Immature natural killer cell (primary cell): ENCODE data around the gene SETD6. TPM values are rescaled to one million over a fixed set of nuclear protein-coding genes. Genes with fewer than 3 reads are reported as not detected.
"Not testable (repeated sequence)": the region's sequence is repeated elsewhere in the genome, so short reads cannot be mapped to it uniquely, and the experiment has no call there.

Experiments
- DNase-seq, 3 donors: peaks; one replicate each; pipeline ENCODE4 v3.0.0; 2022; ENCODE audit warnings: mixed read lengths in 1 of 3
- H3K27ac Mint-ChIP-seq, 6 donors: one replicate each; pipeline ENCODE4 v1.8.0; 2020; ENCODE audit warnings: mixed read lengths in 6 of 6, mild to moderate bottlenecking in 5 of 6, inconsistent platforms in 4 of 6, moderate library complexity in 3 of 6
- H3K27me3 Mint-ChIP-seq, 3 donors: one replicate each; pipeline ENCODE4 v1.8.0; 2020 to 2021; ENCODE audit warnings: low read depth in 3 of 3, mild to moderate bottlenecking in 3 of 3, mixed read lengths in 3 of 3, moderate library complexity in 3 of 3, inconsistent platforms in 1 of 3
- H3K36me3 Mint-ChIP-seq, 3 donors: one replicate each; pipeline ENCODE4 v1.8.0; 2020; ENCODE audit warnings: mixed read lengths in 3 of 3, inconsistent platforms in 2 of 3, mild to moderate bottlenecking in 2 of 3
- H3K4me1 Mint-ChIP-seq, 2 donors: one replicate each; pipeline ENCODE4 v1.8.0; 2020; ENCODE audit warnings: inconsistent platforms in 2 of 2, mild to moderate bottlenecking in 2 of 2, mixed read lengths in 2 of 2, moderate library complexity in 1 of 2
- H3K4me3 Mint-ChIP-seq, 5 donors: one replicate each; pipeline ENCODE4 v1.8.0; 2020; ENCODE audit warnings: mild to moderate bottlenecking in 5 of 5, mixed read lengths in 5 of 5, inconsistent platforms in 3 of 5, moderate library complexity in 3 of 5
- H3K9me3 Mint-ChIP-seq, 6 donors: one replicate each; pipeline ENCODE4 v1.8.0; 2020; ENCODE audit warnings: mild to moderate bottlenecking in 6 of 6, mixed read lengths in 6 of 6, inconsistent platforms in 4 of 6, moderate library complexity in 3 of 6
- polyA plus RNA-seq, 3 donors: library from polyadenylated mRNA; unstranded; fragments of 300-500 nt; fragmentation: Illumina TruSeq; gene quantifications; one replicate each; pipeline ENCODE4 v1.2.3, GENCODE V29; 2021

SETD6 gene
- polyA plus RNA-seq, 3 donors from 2014 or later = 4.5 to 11.9 (median 5.9) TPM

- H3K4me1 Mint-ChIP-seq = no peaks in the 10 kb centered on the region
- H3K9me3 Mint-ChIP-seq = no peaks in the 10 kb centered on the region
- peaks cover 0 to 6% (median 0%) of the 10 kb centered on the region in 3 donors for H3K27me3 Mint-ChIP-seq
- no peaks in the 10 kb centered on the region for H3K36me3 Mint-ChIP-seq
- DNase-seq = no peak
- no peak overlapping the region for H3K4me3 Mint-ChIP-seq
- H3K27ac Mint-ChIP-seq = no peak overlapping the region
Observed at GRCh38 chr16:58485184-58485887, 30.0 kb upstream of the SETD6 start.

- peak; percentile 67 to 72 (median 70) for DNase-seq
- no peaks in the 10 kb centered on the region for H3K9me3 Mint-ChIP-seq
- no peaks in the 10 kb centered on the region for H3K36me3 Mint-ChIP-seq
- H3K27me3 Mint-ChIP-seq = peaks cover 1 to 6% (median 2%) of the 10 kb centered on the region in 3 donors
- H3K4me3 Mint-ChIP-seq = peak overlapping the region in 2 of 5 donors; percentile 13 to 29
- no peak overlapping the region for H3K27ac Mint-ChIP-seq
- no peaks in the 10 kb centered on the region for H3K4me1 Mint-ChIP-seq
Observed at GRCh38 chr16:58487566-58488351, 27.6 kb upstream of the SETD6 start.

DNA sequence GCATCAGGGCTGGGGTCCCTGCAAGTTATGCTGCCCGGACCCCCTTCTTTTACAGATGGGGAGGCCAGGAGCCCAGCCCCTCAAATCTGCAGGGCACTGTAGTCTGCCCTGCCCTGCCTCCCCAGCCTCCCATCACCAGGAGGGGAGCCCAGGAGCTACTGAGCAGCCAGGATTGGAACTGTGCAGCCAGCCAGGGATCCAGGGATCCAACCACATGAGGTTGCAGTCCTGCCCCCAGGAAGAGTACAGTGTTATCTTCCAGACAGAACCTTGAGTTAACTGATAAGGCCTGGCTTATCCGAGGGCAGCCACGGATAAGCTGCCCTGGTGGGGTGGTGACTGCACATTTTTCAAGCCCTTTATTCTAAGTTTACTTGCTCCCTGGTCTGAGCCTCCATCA, 26.8 kb upstream of the SETD6 start:
- no peaks in the 10 kb centered on the region for H3K9me3 Mint-ChIP-seq
- DNase-seq = no peak
- H3K27me3 Mint-ChIP-seq = peaks cover 1 to 10% (median 2%) of the 10 kb centered on the region in 3 donors
- H3K4me3 Mint-ChIP-seq = no peak overlapping the region
- H3K36me3 Mint-ChIP-seq = peaks cover 0 to 4% (median 0%) of the 10 kb centered on the region in 3 donors
- H3K27ac Mint-ChIP-seq = no peak overlapping the region
- H3K4me1 Mint-ChIP-seq = no peaks in the 10 kb centered on the region

- no peak for DNase-seq
- H3K4me3 Mint-ChIP-seq = no peak overlapping the region
- no peaks in the 10 kb centered on the region for H3K4me1 Mint-ChIP-seq
- peaks cover 0 to 4% (median 0%) of the 10 kb centered on the region in 3 donors for H3K36me3 Mint-ChIP-seq
- no peaks in the 10 kb centered on the region for H3K9me3 Mint-ChIP-seq
- H3K27me3 Mint-ChIP-seq = peaks cover 1 to 10% (median 2%) of the 10 kb centered on the region in 3 donors
- no peak overlapping the region for H3K27ac Mint-ChIP-seq
Observed at GRCh38 chr16:58490065-58490464, 25.3 kb upstream of the SETD6 start.

DNA sequence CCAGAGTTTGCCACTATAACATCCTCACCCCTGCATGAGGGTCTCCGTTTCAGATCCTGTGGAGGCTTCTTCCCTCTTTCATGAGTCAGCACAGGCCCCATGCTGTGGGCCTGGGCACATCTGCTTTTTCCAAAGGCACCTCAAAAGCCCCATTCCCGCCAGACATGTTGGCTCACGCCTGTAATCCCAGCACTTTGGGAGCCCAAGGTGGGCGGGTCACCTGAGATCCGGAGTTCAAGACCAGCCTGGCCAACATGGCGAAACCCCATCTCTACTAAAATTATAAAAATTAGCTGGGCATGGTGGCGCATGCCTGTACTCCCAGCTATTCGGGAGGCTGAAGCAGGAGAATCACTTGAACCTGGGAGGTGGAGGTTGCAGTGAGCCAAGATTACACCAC, 24.8 kb upstream of the SETD6 start:
- H3K27ac Mint-ChIP-seq, DNase-seq, H3K9me3 Mint-ChIP-seq, H3K4me1 Mint-ChIP-seq, H3K4me3 Mint-ChIP-seq, H3K36me3 Mint-ChIP-seq: not testable (repeated sequence)
- H3K27me3 Mint-ChIP-seq = peaks cover 2 to 12% (median 3%) of the 10 kb centered on the region in 3 donors

- DNase-seq = no peak
- Mint-ChIP-seq H3K27me3 (peaks cover 2 to 12% (median 3%) of the 10 kb centered on the region in 3 donors), H3K27ac (no peak overlapping the region), H3K9me3 (no peaks in the 10 kb centered on the region), H3K4me1 (peaks cover 0 to 1% of the 10 kb centered on the region in 2 donors), H3K36me3 (peaks cover 0 to 4% (median 0%) of the 10 kb centered on the region in 3 donors), H3K4me3 (no peak overlapping the region)
Observed at GRCh38 chr16:58492066-58492465, 23.3 kb upstream of the SETD6 start.

- H3K4me3 Mint-ChIP-seq = no peak overlapping the region
- no peak for DNase-seq
- no peaks in the 10 kb centered on the region for H3K9me3 Mint-ChIP-seq
Observed at GRCh38 chr16:58492735-58493134, 22.6 kb upstream of the SETD6 start.

GRCh38 chr16:58493756-58494431, 21.4 kb upstream of the SETD6 start:
- H3K4me3 Mint-ChIP-seq = no peak overlapping the region
- H3K36me3 Mint-ChIP-seq = peaks cover 0 to 4% (median 0%) of the 10 kb centered on the region in 3 donors
- H3K4me1 Mint-ChIP-seq = peaks cover 0 to 1% of the 10 kb centered on the region in 2 donors
- DNase-seq = no peak
- no peak overlapping the region for H3K27ac Mint-ChIP-seq
- H3K27me3 Mint-ChIP-seq = peaks cover 6 to 7% (median 6%) of the 10 kb centered on the region in 3 donors
- no peaks in the 10 kb centered on the region for H3K9me3 Mint-ChIP-seq

More at GRCh38 chr16:58492735-58493134, 22.6 kb upstream of the SETD6 start:
- H3K27ac Mint-ChIP-seq = no peak overlapping the region
- H3K4me1 Mint-ChIP-seq = peaks cover 0 to 1% of the 10 kb centered on the region in 2 donors
- peaks cover 0 to 4% (median 0%) of the 10 kb centered on the region in 3 donors for H3K36me3 Mint-ChIP-seq
- peaks cover 3 to 10% (median 5%) of the 10 kb centered on the region in 3 donors for H3K27me3 Mint-ChIP-seq

DNA sequence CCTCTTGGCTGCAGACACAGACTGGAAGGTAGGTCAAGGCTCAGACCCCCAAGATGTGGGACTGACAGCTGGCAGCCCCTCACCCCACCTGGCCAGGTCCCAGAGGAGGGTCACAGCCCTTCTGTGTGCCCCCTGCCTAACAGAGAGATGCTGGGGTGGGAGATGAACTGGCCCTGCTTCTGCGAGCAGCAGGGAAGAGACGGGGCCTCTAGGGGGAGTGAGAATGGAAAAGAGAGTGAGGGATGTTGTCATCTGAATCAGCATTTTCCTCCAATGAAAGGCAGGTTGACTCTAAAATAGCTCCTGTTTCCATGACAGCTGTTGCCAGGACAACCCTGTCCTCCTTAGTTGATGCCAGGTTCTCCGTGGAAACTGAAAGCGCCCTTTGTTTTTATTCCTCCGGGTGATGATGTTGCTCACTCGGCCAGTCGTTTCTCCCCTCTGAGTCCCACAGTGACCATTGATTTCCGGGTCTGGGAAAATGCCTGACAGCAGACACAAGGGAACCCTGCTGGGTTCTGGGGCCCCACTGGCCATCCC, 20.3 kb upstream of the SETD6 start:
- Mint-ChIP-seq H3K36me3 (peaks cover 0 to 4% (median 0%) of the 10 kb centered on the region in 3 donors), H3K27me3 (peaks cover 6 to 8% (median 6%) of the 10 kb centered on the region in 3 donors), H3K27ac (no peak overlapping the region), H3K4me1 (peaks cover 0 to 1% of the 10 kb centered on the region in 2 donors), H3K4me3 (peak overlapping the region in 1 of 5 donors; percentile 10), H3K9me3 (no peaks in the 10 kb centered on the region)
- DNase-seq = peak in 2 of 3 donors; percentile 26 to 30

DNA sequence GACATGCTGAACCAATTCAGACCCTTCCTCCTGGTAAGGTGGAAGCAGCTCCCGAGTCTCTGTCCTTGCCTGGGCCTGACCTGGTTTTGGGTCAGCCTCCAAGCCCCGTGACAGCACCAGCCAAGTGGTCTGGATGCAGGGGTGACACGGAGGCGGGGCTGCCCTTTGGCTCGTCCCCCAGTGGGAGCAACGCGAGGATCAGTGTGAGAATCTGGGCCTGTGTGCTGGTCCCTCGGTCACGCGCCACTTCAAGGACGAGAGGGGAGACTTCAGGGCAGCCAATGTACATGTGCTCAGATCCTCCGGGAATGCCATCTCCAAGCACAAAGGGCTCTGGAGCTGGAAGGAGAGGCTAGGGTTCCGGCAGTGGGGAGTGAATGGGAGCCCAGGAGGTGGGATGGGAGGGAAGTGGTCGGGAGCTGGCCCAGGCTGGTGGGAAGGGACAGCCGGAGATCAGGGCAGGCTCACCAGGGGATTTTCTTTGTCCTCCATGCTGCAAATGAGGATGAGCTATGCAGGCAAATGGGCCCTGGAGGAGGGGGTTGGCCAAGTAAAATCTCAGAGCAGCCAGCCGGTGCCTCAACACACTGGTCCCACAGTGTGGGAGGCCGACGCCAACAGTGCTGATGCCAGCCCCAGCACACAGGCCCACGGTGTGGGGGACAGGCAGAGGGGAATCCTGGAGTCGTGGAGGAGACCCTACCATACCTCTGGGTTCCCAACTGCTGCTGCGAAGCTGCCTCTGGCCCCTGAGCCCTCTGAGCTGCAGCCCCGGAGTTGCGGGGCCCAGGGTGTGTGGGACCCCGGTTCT, 19.6 kb upstream of the SETD6 start:
- no peak overlapping the region for H3K4me3 Mint-ChIP-seq
- peaks cover 0 to 1% of the 10 kb centered on the region in 2 donors for H3K4me1 Mint-ChIP-seq

DNA sequence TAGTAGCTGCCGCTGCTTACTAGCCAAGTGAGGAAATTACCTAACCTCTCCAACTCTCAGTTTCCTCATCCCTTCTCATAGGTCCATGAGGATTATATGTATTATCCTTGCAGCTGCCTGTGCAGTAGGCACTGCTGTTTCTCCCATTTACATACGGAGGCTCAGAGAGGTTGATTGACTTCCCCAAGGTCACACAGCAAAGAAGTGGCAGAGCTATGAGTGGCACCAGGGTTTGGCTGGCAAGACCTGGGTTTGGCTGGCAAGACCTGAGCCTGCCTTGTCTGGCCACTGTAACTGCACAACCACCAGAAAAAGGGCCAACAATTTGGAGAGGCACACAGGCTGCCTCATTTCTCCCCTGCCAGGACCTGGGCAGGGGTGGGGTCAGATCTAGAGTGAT, 17.8 kb upstream of the SETD6 start:
- peaks cover 7 to 14% (median 11%) of the 10 kb centered on the region in 3 donors for H3K27me3 Mint-ChIP-seq
- no peak for DNase-seq
- H3K9me3 Mint-ChIP-seq = no peaks in the 10 kb centered on the region
- H3K4me3 Mint-ChIP-seq = no peak overlapping the region
- no peak overlapping the region for H3K27ac Mint-ChIP-seq
- peaks cover 0 to 4% (median 0%) of the 10 kb centered on the region in 3 donors for H3K36me3 Mint-ChIP-seq
- peaks cover 0 to 7% of the 10 kb centered on the region in 2 donors for H3K4me1 Mint-ChIP-seq

More for the DNA sequence above, 19.6 kb upstream of the SETD6 start:
- peaks cover 0 to 4% (median 0%) of the 10 kb centered on the region in 3 donors for H3K36me3 Mint-ChIP-seq
- H3K9me3 Mint-ChIP-seq = no peaks in the 10 kb centered on the region
- H3K27me3 Mint-ChIP-seq = peaks cover 6 to 8% (median 7%) of the 10 kb centered on the region in 3 donors
- no peak for DNase-seq
- H3K27ac Mint-ChIP-seq = no peak overlapping the region

GRCh38 chr16:58497935-58498334, 17.4 kb upstream of the SETD6 start:
- H3K4me3 Mint-ChIP-seq = no peak overlapping the region
- H3K9me3 Mint-ChIP-seq = no peaks in the 10 kb centered on the region
- no peak for DNase-seq
- H3K27ac Mint-ChIP-seq = no peak overlapping the region
- peaks cover 7 to 14% (median 11%) of the 10 kb centered on the region in 3 donors for H3K27me3 Mint-ChIP-seq
- H3K4me1 Mint-ChIP-seq = peaks cover 0 to 7% of the 10 kb centered on the region in 2 donors
- H3K36me3 Mint-ChIP-seq = peaks cover 0 to 3% (median 0%) of the 10 kb centered on the region in 3 donors
